Stomach smooth muscle (tissue), 2 donors: ENCODE results near the gene APLP2.
"Not testable (repeated sequence)": the region's sequence is repeated elsewhere in the genome, so short reads cannot be mapped to it uniquely, and the experiment has no call there.

Source experiments
- H3K27ac ChIP-seq: one replicate; pipeline ENCODE4 v1.7.0; 2013; ENCODE audit warnings: mild to moderate bottlenecking, low read length, inconsistent platforms
- H3K27me3 ChIP-seq, 2 donors: one replicate each; pipeline ENCODE4 v1.7.0; 2013; ENCODE audit warnings: low read length in 2 of 2; ENCODE audit not compliant: insufficient read depth in 2 of 2, control insufficient read depth in 1 of 2
- H3K36me3 ChIP-seq, 2 donors: one replicate each; pipeline ENCODE4 v1.7.0; 2013; ENCODE audit warnings: low read length in 2 of 2; ENCODE audit not compliant: control insufficient read depth in 2 of 2, insufficient read depth in 2 of 2
- H3K4me1 ChIP-seq: one replicate; pipeline ENCODE4 v1.7.0; 2013; ENCODE audit warnings: low read length; ENCODE audit not compliant: control insufficient read depth, insufficient read depth
- H3K4me3 ChIP-seq, 2 donors: one replicate each; pipeline ENCODE4 v1.7.0; 2013; ENCODE audit warnings: low read length in 2 of 2
- H3K9ac ChIP-seq, 2 donors: one replicate each; pipeline ENCODE4 v1.7.0; 2013; ENCODE audit warnings: low read length in 2 of 2, mild to moderate bottlenecking in 1 of 2
- H3K9me3 ChIP-seq, 2 donors: one replicate each; pipeline ENCODE4 v1.7.0; 2013; ENCODE audit warnings: low read length in 2 of 2; ENCODE audit not compliant: control insufficient read depth in 2 of 2
- donor health status: healthy.
- donor health status: Pancreatic carcinoma.

APLP2 gene

DNA sequence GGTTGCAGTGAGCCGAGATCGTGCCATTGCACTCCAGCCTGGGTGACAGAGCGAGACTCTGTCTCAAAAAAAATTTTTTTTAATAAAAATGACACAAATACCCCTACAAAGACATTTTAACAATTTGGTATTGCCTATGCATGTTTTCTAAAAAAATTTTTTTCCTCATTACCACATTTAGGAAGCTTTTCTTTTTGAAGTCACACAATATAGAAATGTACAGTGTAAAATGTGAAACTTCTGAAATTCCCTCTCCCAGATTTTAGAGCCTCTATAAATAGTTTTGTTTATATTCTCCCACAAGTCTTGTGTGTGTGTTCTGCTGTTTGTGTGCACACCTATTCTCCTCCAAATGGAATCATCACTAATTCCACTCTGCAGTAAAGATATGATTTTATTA is 97.5 kb downstream of the APLP2 start:
- Histone ChIP-seq H3K9me3 (no peaks in the 10 kb centered on the region), H3K27ac (no peak overlapping the region), H3K9ac (no peak overlapping the region), H3K4me1 (no peaks in the 10 kb centered on the region), H3K36me3 (no peaks in the 10 kb centered on the region), H3K4me3 (no peak overlapping the region), H3K27me3 (peaks cover 4 to 28% of the 10 kb centered on the region in 2 donors)

GRCh38 chr11:130168105-130168504 is 98.4 kb downstream of the APLP2 start:
- Histone ChIP-seq H3K9me3 (no peaks in the 10 kb centered on the region), H3K9ac (no peak overlapping the region), H3K27ac (no peak overlapping the region), H3K4me1 (no peaks in the 10 kb centered on the region), H3K4me3 (no peak overlapping the region), H3K27me3 (peaks cover 4 to 20% of the 10 kb centered on the region in 2 donors), H3K36me3 (no peaks in the 10 kb centered on the region)

- no peak overlapping the region for H3K9ac ChIP-seq
- no peak overlapping the region for H3K27ac ChIP-seq
- H3K4me1 ChIP-seq = no peaks in the 10 kb centered on the region
- no peak overlapping the region for H3K4me3 ChIP-seq
- H3K27me3 ChIP-seq = peaks cover 4 to 12% of the 10 kb centered on the region in 2 donors
- peaks cover 3 to 7% of the 10 kb centered on the region in 2 donors for H3K9me3 ChIP-seq
- no peaks in the 10 kb centered on the region for H3K36me3 ChIP-seq
Measured at GRCh38 chr11:130170345-130170744, 100.7 kb downstream of the APLP2 start.

- Histone ChIP-seq H3K4me1 (no peaks in the 10 kb centered on the region), H3K9ac (no peak overlapping the region), H3K9me3 (peaks cover 3 to 7% of the 10 kb centered on the region in 2 donors), H3K4me3 (no peak overlapping the region), H3K27me3 (peaks cover 0 to 10% of the 10 kb centered on the region in 2 donors), H3K36me3 (no peaks in the 10 kb centered on the region), H3K27ac (no peak overlapping the region)
Measured at GRCh38 chr11:130171534-130171933, 101.8 kb downstream of the APLP2 start.

GRCh38 chr11:130172001-130172400 is 102.3 kb downstream of the APLP2 start:
- not testable (repeated sequence) for H3K36me3 ChIP-seq, H3K27ac ChIP-seq, H3K4me3 ChIP-seq, H3K4me1 ChIP-seq, H3K9me3 ChIP-seq, H3K9ac ChIP-seq
- peaks cover 0 to 10% of the 10 kb centered on the region in 2 donors for H3K27me3 ChIP-seq

DNA sequence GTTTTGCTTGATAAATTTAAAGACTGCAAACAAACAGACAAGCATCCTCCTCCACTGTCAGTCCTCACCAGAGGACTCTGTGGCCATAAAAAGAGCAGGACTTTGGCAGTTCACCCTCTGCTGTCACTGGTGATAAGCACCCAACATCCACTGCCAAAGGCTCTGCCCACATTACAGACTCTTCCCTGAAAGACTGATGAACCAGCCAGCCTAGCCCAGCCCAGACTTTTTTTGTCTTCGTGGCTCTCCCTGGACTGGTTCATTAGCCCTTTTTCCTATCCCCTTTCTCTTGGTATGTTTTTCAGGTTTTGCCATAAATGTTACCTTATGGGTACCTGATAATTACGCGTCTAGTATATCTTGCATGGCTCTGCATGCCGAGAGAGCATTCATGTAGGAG is 104.9 kb downstream of the APLP2 start:
- H3K9me3 ChIP-seq = peaks cover 3 to 7% of the 10 kb centered on the region in 2 donors

DNA sequence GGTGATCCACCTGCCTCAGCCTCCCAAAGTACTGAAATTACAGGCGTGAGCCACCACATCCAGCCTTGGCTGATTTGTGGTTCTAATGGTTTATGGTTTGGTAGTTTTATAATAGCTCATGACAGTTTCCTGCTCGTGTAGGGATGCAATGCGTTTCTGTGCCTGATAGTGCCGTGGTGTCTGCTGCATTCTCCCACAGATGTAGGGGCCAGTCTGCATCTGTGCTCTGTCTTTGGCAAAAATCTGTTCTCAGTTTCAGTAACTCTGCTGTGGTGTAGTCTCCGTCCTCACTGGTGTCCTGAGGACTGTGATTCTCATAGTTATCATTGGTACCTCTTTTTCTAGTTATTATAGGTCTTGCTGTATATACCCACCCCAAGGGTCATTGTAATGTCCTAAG is 106.2 kb downstream of the APLP2 start:
- H3K4me1 ChIP-seq = no peaks in the 10 kb centered on the region
- H3K36me3 ChIP-seq = no peaks in the 10 kb centered on the region
- H3K9ac ChIP-seq = no peak overlapping the region
- peaks cover 0 to 2% of the 10 kb centered on the region in 2 donors for H3K27me3 ChIP-seq
- no peak overlapping the region for H3K4me3 ChIP-seq
- H3K9me3 ChIP-seq = peaks cover 3 to 7% of the 10 kb centered on the region in 2 donors
- no peak overlapping the region for H3K27ac ChIP-seq

More for the DNA sequence above, 104.9 kb downstream of the APLP2 start:
- H3K36me3 ChIP-seq = no peaks in the 10 kb centered on the region
- no peaks in the 10 kb centered on the region for H3K4me1 ChIP-seq
- no peak overlapping the region for H3K9ac ChIP-seq
- H3K27ac ChIP-seq = no peak overlapping the region
- peaks cover 0 to 4% of the 10 kb centered on the region in 2 donors for H3K27me3 ChIP-seq
- no peak overlapping the region for H3K4me3 ChIP-seq

GRCh38 chr11:130177782-130178181 is 108.1 kb downstream of the APLP2 start:
- Histone ChIP-seq H3K27ac (no peak overlapping the region), H3K36me3 (no peaks in the 10 kb centered on the region), H3K9me3 (peaks cover 3 to 7% of the 10 kb centered on the region in 2 donors), H3K4me1 (no peaks in the 10 kb centered on the region), H3K27me3 (peaks cover 0 to 5% of the 10 kb centered on the region in 2 donors), H3K9ac (no peak overlapping the region), H3K4me3 (no peak overlapping the region)

DNA sequence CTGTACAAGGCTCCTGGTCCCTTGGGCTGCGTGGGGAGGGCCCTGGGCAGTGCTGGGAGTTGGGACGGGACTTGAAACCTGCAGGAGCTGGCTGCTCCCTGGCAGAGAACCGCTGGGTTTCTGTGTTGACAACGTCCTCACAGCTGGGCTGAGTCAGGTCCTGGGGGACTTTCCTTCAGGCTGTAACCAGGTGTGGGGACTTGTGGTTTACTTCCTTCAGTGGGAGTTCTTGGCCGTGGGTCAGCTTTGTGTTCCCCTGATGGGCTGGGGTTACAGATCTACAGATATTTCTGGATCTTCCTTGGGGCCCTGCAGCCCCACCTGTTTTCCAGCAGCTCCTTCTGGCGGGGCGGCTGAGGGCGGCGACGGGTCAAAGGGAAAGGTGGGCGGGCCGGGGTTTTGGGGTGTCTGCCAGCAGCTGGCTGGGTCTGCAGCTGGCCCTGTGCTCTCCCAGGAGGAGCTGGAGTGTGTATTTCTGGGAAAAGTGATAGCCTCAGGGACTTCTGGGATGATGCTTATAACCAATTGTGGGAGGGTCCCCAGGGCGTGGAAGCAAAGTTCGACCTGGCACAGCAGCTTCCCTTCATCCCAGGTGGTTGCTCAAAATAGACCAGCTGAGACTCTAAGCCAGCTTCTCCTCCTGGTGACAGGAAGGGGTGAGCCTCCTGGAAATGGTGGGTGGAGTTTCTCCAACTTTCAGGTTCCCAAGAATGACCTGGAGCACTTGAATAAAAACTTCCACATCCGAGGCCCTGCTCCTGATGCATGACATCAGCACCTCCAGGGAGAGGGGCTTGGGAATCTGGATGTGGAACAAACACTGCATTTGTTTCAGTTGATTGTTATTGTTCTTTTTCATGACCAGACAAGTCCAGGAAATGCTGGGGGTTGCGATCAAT is 109.0 kb downstream of the APLP2 start:
- no peaks in the 10 kb centered on the region for H3K36me3 ChIP-seq
- H3K27ac ChIP-seq = no peak overlapping the region
- H3K27me3 ChIP-seq = peaks cover 0 to 5% of the 10 kb centered on the region in 2 donors
- H3K9ac ChIP-seq = no peak overlapping the region
- H3K9me3 ChIP-seq = peaks cover 3 to 7% of the 10 kb centered on the region in 2 donors
- H3K4me1 ChIP-seq = no peaks in the 10 kb centered on the region
- H3K4me3 ChIP-seq = no peak overlapping the region

GRCh38 chr11:130179396-130180306 is 110.0 kb downstream of the APLP2 start:
- H3K27me3 ChIP-seq = peaks cover 0 to 5% of the 10 kb centered on the region in 2 donors
- peaks cover under 1 to 3% of the 10 kb centered on the region in 2 donors for H3K9me3 ChIP-seq
- H3K36me3 ChIP-seq = no peaks in the 10 kb centered on the region
- no peak overlapping the region for H3K4me3 ChIP-seq
- H3K9ac ChIP-seq = no peak overlapping the region
- H3K4me1 ChIP-seq = no peaks in the 10 kb centered on the region
- H3K27ac ChIP-seq = no peak overlapping the region
